GM21381 (cell line): ENCODE measurements around the gene RAB44.
"Not testable (repeated sequence)": the region's sequence is repeated elsewhere in the genome, so short reads cannot be mapped to it uniquely, and the experiment has no call there.

Experiments used
- ATAC-seq: cut with Tn5 transposase; IDR thresholded peaks from one replicate; pipeline ENCODE4 v1.9.1; 2021; ENCODE audit warnings: mild to moderate bottlenecking, moderate library complexity; ENCODE audit not compliant: unreplicated experiment

The RAB44 gene

GRCh38 chr6:36686668-36687513 lies 10.7 kb upstream of the RAB44 start:
- ATAC-seq = no peak

- no peak for ATAC-seq
These were observed 9.4 kb upstream of the RAB44 start for GRCh38 chr6:36688063-36688738.

DNA sequence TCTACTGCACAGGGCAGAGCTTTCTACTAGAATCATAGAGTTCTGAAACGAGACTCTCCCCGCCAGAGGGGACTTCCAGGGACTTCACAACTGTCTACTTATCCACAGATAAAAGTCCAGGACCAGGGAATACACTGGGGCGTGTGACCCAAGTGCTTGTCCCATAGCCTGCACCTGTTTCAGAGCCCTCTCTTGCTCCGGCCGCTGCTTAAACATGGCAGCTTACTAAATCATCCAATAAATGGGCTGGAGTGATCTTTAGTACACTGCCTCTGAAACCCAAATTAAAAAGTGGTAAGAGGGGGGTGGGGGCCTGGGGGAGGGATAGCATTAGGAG lies 8.9 kb upstream of the RAB44 start:
- ATAC-seq = no peak

GRCh38 chr6:36691011-36691410 lies 6.6 kb upstream of the RAB44 start:
- no peak for ATAC-seq

DNA sequence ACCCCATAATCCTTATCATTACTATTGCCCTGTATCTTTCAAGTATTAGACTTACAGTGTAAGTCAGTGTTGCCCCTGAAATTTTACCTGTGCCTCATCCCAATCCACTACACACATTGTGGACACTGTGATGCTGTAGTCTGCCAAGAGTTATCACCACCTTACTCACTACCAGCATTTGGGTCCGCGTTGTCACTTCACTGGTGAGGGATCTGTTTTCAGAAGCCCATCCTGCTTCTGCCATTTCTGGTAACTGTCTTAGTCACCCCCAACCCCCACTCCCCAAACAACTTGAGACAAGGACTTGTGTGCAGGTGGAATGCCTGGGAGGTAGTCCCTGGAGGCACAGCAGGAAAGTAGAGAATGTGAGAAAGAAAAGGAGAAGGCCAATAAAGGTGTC lies 6.0 kb upstream of the RAB44 start:
- no peak for ATAC-seq

DNA sequence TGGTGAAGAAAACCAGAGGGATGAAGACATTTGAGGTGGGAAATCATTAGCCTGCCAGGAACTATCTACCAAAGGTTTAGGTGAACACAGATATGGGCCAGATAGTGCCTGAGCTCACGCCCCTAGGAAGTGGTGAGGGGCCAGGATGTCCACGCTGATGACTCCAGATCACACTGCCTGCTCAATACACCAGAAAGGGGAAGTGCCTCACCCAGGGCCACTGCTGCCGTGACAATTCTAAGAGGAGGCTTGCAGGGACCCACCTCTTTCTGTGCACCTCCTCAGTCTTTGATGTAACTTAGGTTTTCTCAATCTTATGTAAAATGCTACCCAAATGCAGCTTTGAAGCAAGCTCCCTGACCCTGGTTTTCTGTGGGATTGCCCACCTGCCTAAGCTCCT lies 5.4 kb upstream of the RAB44 start:
- ATAC-seq = no peak

DNA sequence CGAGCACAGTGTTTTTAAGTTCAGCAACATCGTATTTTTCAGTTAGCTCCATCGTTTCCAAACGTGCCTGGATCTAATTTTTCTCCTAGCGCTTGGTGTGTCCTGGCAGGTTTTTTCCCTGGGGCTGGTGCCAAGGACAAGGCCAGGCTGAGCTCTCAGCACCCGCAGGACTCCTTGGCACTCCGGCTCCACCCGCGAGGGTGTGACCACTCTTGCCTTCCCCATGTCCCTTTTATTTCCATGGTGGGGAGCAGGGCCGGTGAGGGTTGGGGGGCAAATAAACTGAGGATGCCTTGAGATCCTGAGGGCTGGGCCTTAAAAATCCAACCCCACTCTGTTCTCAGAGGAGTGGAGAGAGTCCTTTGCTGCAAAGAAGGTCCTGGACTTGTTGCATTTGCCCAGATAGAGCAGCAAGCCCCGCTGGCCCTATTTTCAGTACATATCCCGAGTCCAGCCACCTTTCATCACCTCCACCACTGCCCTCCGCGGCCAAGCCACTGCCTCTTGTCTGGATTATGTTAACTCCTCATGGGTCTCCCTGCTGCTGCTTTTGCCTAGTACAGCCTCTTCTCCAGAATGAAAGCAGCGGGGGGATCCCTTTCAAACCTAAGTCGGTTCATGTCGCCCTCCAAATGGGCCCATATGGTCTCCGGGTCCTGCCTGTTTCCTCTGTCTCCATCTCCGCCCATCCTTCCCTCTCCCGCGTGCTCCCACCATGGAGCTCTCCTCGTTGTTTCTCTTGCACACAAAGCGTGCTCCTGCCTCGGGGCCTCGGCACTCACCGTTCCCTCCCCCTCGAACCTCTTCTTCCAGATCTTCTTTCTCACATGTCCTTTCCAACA lies 4.5 kb upstream of the RAB44 start:
- no peak for ATAC-seq

- ATAC-seq = no peak
These were observed 3.0 kb upstream of the RAB44 start for GRCh38 chr6:36694616-36695015.

- ATAC-seq = no peak
These were observed 2.2 kb upstream of the RAB44 start for GRCh38 chr6:36695414-36695813.

GRCh38 chr6:36698196-36698595 lies 570 bp downstream of the RAB44 start:
- ATAC-seq = no peak

DNA sequence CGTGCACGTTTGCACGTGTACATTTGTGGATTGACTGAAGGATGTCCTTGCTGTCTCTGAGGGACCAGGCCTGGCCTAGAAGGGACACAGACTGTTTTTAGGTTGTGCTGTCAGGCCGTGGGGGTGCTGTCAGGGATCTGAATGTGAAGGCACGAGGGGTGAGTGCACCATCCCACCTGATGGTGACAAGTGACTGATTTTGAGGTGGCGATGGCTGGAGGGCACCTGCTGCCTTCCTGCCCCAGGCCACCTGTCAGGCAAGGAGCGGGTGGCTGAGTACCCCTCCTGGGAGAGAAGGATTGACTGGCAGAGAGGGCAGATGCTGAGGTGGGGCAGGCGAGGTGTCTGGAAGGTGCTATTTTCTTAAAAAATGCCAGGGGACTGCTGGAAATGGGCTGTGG lies 1.2 kb downstream of the RAB44 start:
- no peak for ATAC-seq

DNA sequence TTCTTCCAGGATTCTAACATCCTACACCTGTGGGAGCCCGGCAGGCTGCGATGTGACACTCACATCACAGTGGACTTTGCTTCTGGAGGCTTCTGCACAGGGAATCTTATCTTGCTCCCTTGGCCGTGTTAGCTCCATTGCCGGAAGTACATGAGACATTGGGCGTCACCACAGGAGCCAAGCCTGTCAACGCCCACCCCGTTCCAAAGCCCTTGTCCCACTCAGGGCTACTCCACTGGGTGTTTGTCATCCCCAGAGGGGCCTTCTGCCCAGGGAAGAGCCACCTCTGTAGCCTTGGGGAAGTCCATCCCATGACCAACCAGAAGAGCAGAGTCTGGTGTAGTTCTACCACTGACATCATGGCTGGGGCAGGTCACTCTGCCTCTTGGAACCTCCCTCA lies 1.7 kb downstream of the RAB44 start:
- ATAC-seq = no peak

GRCh38 chr6:36700071-36700812 lies 2.6 kb downstream of the RAB44 start:
- no peak for ATAC-seq

- ATAC-seq = no peak
These were observed 3.2 kb downstream of the RAB44 start for GRCh38 chr6:36700831-36701230.

DNA sequence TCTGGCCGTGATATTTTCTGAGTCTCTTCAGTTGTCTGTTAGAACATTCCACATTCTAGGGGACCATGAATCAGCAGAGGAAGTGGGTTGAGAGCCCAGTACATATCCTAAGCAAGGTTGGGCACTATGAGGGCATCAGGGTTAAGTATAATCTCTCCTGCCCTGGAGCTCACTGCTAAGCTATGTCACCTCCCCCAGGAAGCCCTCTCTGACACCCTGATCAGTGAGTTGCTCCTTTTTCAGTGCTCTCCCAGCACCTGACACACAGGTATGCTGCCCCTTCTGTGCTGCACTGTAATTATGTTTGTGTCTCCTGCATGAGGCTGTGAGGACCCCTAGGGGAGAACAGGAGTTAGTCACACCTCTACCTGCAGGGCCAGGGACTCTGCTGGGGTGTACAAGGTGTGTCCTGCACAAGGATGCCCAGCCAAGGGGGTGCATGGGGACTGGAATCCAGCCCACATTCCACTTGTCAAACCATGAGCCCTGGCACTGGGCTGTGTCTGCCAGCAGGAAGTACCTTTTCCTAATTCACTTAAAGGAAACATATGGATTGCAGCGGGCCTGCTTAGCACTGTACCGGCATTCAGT lies 3.9 kb downstream of the RAB44 start:
- ATAC-seq = no peak

- no peak for ATAC-seq
These were observed 5.0 kb downstream of the RAB44 start for GRCh38 chr6:36702656-36703055.

DNA sequence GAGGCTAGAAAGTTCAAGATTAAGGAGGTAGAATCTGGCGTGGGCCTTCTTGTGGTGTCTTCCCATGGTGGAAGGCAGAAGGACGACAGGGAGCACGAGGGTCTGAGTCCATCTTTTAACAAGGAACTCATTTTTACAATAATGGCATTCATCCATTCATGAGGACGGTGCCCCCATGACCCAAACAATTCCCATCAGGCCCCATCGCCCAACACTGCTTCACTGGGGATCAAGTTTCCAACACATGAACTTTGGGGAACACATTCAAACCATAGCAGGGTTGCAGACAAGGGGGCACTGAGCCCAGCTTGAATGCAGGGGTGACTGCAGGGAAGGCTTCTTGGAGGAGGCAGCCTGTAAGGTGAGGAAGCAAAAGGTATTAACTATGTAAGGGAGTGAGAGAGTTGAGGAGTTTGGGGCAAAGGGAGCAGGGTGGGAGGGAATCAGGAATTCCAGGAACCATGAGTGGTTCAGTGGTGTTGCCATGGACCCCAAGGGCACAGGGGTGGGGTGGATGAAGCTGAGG lies 5.5 kb downstream of the RAB44 start:
- ATAC-seq = no peak

GRCh38 chr6:36703982-36704381 lies 6.4 kb downstream of the RAB44 start:
- ATAC-seq = no peak

DNA sequence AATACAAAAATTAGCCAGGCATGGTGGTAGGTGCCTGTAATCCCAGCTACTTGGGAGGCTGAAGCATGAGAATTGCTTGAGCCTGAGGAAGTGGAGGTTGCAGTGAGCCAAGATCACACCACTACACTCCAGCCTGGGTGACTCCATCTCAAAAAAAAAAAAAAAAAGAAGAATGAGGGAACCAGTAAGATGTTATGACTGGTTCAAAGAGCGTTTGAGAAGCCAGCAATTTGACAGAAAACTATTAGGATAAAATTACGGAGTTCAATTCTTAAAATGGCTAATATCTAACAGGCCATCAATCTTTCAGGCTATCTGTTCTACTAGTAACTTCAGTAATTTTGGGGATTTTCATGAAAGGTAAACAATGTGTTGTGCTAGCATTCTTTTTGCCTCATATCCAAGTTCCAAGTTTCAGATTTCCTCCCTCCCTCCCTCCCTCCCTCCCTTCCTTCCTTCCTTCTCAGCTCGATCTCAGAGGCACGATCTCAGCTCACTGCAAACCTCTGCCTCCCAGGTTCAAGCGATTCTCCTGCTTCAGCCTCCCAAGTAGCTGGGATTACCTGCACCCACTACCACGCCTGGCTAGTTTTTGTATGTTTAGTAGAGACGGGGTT lies 7.4 kb downstream of the RAB44 start:
- not testable (repeated sequence) for ATAC-seq

GRCh38 chr6:36706339-36706738 lies 8.7 kb downstream of the RAB44 start:
- no peak for ATAC-seq
